ENCODE measurements around the gene NT5C2. TPM values are rescaled to one million over a fixed set of nuclear protein-coding genes. Genes with fewer than 3 reads are reported as not detected.
A peak's percentile ranks its signal among the peaks of the same experiment; 100 is the strongest.

The NT5C2 gene
- polyA plus RNA-seq, 12 donors, result 113 to 226 (median 162) TPM; not detected in 1

- no peak for DNase-seq
These were observed 126.7 kb downstream of the NT5C2 start for GRCh38 chr10:103066141-103067098.

GRCh38 chr10:103064956-103065355 is 128.1 kb downstream of the NT5C2 start:
- DNase-seq, result no peak

GRCh38 chr10:103062854-103063590 is 130.1 kb downstream of the NT5C2 start:
- no peak for DNase-seq

- DNase-seq, result no peak
These were observed 132.5 kb downstream of the NT5C2 start for GRCh38 chr10:103060575-103060974.

- DNase-seq, result no peak
These were observed 135.0 kb downstream of the NT5C2 start for GRCh38 chr10:103058034-103058433.

GRCh38 chr10:103055105-103055504 is 138.0 kb downstream of the NT5C2 start:
- no peak for DNase-seq

GRCh38 chr10:103054621-103055020 is 138.5 kb downstream of the NT5C2 start:
- DNase-seq, result no peak

- peak; percentile 49 for DNase-seq
These were observed 139.2 kb downstream of the NT5C2 start for GRCh38 chr10:103053659-103054581.

- DNase-seq, result no peak
These were observed 143.8 kb downstream of the NT5C2 start for GRCh38 chr10:103049237-103049636.

GRCh38 chr10:103047381-103047780 is 145.7 kb downstream of the NT5C2 start:
- DNase-seq, result no peak

GRCh38 chr10:103045961-103046360 is 147.1 kb downstream of the NT5C2 start:
- DNase-seq, result no peak

- DNase-seq, result peak; percentile 17
These were observed 148.1 kb downstream of the NT5C2 start for GRCh38 chr10:103044942-103045489.

- DNase-seq, result no peak
These were observed 150.2 kb downstream of the NT5C2 start for GRCh38 chr10:103042908-103043307.

GRCh38 chr10:103042129-103042528 is 150.9 kb downstream of the NT5C2 start:
- no peak for DNase-seq

- DNase-seq, result no peak
These were observed 151.7 kb downstream of the NT5C2 start for GRCh38 chr10:103041391-103041790.

- no peak for DNase-seq
These were observed 152.7 kb downstream of the NT5C2 start for GRCh38 chr10:103040418-103040817.

- DNase-seq, result no peak
These were observed 154.5 kb downstream of the NT5C2 start for GRCh38 chr10:103038570-103038969.

Measured in muscle of arm (tissue), 12 donors.